ENCODE data around the gene TAOK3. TPM values are rescaled to one million over a fixed set of nuclear protein-coding genes. Genes with fewer than 3 reads are reported as not detected.
A peak's percentile ranks its signal among the peaks of the same experiment; 100 is the strongest.
"Not testable (repeated sequence)": the region's sequence is repeated elsewhere in the genome, so short reads cannot be mapped to it uniquely, and the experiment has no call there.

Gene TAOK3
- polyA plus RNA-seq, 3 donors = 27.1 to 32.7 (median 27.9) TPM

DNA sequence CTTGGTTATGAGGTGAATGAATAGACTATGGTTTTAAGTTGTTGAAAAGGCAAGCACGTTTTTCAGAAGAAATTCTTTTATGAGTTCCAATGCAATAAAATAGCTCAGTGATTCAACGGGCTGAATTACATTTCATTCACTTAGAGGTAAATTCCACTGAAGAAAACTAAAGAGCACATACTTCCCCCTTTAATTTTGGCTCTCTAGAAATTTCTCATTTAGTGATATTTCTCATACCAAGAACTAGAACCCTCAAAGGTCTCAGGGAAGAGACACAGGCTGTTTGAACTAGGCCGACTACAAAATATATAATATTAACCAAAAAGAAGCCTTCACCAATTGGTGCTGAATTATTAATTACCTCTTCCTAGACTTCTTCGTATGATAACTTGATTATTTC, 68.6 kb downstream of the TAOK3 start:
- no peak for DNase-seq

DNA sequence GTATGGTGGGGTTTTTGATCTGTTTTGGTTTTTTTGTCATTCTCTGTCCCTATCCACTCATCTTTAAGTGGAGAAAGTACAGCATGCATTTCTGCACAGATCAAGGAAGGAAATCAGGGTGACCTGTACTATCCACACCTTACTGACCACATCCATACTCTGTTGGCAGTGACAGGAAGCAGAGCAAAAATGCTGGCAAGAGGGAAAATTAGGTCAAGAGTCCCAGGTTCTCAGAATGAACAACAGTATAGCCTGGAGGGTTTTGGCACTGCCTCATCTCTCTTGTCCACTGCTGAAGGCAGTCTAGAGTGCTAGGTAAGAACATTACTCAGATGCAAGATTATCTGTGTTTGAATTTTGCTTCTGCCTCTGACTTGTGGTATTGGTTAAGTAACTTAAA, 70.7 kb downstream of the TAOK3 start:
- no peak for DNase-seq

DNA sequence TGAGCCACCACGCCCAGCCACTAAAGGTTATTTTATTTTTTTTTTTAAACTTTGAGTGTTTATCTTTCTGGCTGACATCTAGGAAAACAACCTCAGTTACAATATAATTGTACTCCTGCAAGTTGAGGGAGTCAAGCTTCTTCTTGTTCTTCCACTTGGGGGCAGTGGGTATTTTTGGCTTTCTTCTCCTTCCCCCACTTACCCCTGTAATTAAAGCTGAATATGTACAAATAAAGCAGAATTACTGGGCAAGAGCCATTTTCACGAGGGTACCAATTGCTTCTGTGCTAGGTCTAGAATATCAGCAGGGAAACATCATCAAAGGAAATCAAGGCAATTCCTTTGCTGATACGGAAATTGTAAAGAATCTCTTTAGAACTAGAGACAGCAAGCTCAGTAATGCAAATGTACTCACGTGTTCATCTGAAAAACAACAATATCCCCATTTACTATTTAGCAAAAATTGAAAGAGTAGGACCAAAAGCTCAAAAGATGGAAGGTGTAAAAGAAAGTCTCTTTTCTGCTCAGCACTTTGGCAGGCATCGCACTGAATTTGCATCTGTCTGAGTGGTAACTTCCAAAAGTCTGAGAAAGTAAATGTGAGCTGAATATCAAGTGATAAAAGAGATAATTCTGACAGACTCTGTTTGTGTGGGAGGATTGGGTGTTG, 72.8 kb downstream of the TAOK3 start:
- DNase-seq = no peak

DNA sequence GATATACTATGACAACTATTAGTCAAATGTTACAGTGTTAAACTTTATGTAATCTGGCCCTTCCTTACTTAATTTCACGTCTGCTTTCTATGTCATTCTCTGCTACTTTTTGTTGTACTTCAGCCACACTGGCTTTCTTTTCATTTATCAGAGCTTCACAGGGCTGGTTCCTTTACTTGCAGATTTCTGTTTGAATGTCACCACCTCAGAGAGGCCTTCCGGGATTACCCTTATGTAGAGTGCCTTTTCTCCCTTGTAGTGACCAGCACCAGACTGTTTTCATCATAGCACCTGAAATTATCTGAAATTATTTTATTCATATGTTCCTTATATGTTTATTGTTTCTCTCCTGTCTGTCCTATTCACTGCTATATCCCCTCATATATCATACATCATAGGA, 75.4 kb downstream of the TAOK3 start:
- no peak for DNase-seq

DNA sequence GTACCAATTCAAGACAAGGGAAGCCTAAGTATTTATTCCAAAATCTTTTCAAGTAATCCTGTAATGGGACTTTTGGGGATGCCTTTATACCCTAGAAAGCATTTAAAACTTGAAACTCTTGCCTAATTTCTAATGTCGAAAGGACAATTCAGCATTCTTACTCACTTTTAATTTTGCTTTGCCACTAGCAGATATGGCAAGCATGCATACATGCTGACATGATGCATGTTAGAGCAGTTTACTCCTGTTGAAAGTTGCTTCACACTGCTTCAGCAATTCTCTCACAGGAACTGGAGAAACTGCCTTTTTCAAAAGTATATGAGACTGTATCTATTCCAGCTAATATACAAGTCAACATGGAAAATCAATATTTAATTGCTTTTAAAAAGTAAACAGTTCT, 79.9 kb downstream of the TAOK3 start:
- no peak for DNase-seq

DNA sequence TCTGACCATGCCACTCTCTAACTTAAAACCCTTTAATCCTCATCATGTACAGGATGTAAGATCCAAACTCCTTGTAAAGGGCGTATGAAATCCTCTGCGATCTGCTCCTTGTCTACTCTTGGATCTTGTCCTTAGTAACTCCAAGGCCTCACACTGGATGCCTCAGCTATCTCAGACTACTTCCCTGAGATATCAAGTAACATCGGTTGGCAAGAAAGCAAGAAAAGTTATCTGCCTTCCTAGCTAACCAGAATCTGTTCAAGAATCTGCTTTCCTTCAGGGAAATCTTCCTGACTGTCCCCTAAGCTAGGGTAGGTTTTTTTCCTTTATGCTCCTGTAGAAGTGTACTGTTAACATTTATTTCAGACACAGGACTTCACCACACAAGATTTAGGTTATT, 82.6 kb downstream of the TAOK3 start:
- DNase-seq = no peak

DNA sequence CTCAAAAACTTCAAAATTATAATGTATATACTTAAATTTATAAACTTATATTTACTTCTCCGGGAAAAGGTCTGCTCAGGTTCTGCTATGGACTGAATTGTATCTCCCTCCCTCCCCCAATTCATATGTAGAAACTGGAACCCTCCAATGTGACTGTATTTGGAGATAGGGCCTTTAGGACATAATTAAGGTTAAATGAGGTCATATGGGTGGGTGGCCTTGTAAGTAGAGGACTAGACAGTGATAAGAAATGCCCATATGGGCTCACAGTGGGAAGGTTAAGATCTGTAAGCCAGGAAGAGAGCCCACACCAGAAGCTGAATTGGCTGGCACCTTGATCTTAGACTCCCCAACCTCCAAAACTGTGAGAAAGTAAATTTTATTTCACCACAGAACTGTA, 84.5 kb downstream of the TAOK3 start:
- no peak for DNase-seq

DNA sequence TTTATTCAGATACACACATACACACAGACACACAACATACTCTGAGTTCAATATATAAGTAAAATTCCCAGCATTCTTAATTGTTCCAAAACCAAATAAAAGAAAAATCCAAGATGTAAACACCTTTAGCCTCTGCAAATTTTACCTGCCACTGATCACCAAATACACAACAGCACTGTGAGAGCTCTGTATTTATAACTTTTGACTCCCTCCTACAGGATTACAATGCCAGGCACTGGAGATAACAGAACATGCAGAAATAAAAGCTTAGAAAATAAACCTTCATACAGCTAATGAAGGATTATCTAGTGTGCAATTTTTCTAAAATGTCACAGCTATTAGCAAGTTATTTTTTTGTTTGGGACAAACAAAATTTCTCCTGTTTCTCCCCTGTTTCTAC, 85.0 kb downstream of the TAOK3 start:
- DNase-seq = no peak

GRCh38 chr12:118282767-118283166, 89.9 kb downstream of the TAOK3 start:
- DNase-seq = no peak

DNA sequence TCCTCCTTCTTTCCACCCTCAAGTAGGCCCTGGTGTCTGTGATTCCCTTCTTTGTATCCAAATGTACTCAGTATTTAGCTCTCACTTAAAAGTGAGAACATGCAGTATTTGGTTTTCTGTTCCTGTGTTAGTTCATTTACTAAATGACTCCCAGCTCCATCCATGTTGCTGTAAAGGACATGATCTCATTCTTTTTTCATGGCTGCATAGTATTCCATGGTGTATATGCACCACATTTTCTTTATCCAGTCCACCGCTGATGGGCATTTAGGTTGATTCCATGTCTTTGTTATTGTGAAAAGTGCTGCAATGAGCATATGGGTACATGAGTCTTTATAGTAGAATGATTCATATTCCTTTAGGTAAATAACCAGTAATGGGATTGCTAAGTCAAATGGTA, 94.4 kb downstream of the TAOK3 start:
- DNase-seq = not testable (repeated sequence)

GRCh38 chr12:118274066-118274465, 98.6 kb downstream of the TAOK3 start:
- DNase-seq = no peak

- DNase-seq = peak; percentile 65
Measured at GRCh38 chr12:118271770-118272417, 100.8 kb downstream of the TAOK3 start.

- DNase-seq = no peak
Measured at GRCh38 chr12:118271183-118271582, 101.5 kb downstream of the TAOK3 start.

DNA sequence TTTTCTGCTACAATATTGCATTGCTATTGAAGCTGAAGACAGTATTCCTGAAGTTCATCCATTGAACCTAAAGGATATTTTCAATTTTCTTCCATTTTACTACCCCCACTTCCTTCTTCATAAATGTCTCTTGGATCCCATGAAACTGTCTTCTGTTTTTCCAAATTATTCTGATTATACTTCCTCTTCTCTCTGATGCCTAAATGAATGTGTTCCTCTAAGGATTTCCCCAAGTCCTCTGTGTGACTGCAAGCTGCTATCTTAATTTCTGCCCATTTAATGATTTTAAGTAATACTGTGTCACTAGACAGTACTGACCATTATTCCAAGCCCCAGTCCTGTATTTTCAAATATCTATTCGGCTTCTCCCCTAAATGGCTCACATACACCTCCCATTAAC, 102.9 kb downstream of the TAOK3 start:
- no peak for DNase-seq

GRCh38 chr12:118259079-118259478, 113.6 kb downstream of the TAOK3 start:
- DNase-seq = no peak

DNA sequence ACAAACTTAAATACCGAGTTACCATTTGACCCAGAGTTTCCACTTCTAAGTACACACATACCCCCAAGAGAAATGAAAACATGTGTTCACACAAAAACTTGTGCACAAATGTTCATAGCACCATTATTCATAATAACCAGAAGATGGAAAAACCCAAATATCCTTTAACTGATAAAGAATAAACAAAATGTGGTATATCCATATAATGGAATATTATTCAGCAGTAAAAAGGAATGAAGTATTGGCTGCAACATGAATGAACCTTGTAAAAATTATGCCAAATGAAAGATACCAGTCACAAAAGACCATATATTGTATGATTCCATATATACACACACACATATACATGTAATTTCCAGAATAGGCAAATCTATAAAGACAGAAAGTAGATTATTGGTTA, 116.4 kb downstream of the TAOK3 start:
- no peak for DNase-seq

DNA sequence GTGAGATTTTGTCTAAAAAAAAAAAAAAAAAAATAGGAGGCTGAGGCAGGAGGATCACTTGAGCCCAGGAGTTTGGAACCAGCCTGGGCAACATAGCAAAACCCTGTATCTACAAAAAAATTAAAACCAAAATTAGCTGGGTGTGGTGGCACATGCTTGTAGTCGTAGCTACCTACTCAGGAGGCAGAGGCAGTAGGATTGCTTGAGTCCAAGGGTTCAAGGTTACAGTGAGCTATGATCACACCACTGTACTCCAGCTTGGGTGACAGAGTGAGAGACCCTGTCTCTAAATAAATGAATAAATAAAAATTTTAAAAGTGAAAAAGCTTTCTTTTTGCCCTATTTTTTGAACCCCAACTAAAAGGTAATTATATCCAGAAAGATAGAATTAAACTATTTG, 123.2 kb downstream of the TAOK3 start:
- DNase-seq = no peak

DNA sequence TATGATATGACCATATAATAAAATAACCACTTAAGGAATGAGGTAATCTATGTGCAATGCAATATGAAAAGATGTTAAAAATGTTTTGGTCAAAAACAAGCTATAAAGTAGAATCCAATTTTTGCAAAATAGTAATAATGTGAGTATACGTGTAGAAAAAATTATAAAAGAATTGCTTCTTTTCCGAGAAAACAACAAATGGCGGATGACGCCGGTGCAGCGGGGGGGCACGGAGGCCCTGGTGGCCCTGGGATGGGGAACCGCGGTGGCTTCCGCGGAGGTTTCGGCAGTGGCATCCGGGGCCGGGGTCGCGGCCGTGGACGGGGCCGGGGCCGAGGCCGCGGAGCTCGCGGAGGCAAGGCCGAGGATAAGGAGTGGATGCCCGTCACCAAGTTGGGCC, 126.8 kb downstream of the TAOK3 start:
- not testable (repeated sequence) for DNase-seq

DNA sequence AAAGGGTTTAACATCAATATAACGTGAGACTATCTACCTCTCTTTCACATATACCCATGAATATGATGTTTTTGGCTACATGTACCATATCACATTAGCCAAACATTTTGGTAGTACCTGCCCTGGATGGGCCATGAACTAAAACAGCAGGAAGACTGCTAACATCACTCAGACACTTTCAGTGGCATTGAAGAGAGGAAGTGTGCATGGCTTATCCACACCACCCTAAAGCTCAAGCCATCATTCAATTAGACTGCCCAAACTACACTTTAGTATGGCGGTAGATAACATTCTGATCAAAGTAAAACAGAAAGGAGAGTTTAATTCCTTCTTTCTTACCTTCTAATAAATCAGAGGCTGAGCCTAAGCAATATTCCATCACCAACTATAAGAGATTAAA, 133.8 kb downstream of the TAOK3 start:
- no peak for DNase-seq

- DNase-seq = no peak
Measured at GRCh38 chr12:118237908-118238307, 134.8 kb downstream of the TAOK3 start.

- no peak for DNase-seq
Measured at GRCh38 chr12:118237052-118237665, 135.5 kb downstream of the TAOK3 start.

- no peak for DNase-seq
Measured at GRCh38 chr12:118220702-118221101, 152.0 kb downstream of the TAOK3 start.

GRCh38 chr12:118219772-118220171, 152.9 kb downstream of the TAOK3 start:
- no peak for DNase-seq

DNA sequence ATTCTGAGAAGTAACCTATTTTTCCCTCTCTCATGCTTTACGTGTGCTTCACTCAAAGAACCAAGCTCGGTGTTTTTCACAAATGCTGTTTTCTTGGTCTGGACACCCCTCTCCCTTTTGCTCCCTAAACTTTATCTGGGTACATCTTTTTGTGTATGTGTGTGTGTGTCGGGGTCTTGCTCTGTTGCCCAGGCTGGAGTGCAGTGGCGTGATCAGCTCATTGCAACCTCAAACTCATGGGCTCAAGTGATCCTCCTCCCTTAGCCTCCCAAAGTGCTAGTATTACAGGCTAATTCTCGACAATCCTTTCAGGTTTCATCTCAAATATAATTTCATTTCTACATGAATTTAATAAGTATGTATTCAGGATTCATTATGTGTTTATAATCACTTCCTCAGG, 153.6 kb downstream of the TAOK3 start:
- no peak for DNase-seq

Measured in renal pelvis (tissue), 4 donors.